ENCODE data around the gene TACO1. TPM values are rescaled to one million over a fixed set of nuclear protein-coding genes. Genes with fewer than 3 reads are reported as not detected.

TACO1 gene
- total RNA-seq, 1 donor from 2014 or later: 20.9 TPM

DNA sequence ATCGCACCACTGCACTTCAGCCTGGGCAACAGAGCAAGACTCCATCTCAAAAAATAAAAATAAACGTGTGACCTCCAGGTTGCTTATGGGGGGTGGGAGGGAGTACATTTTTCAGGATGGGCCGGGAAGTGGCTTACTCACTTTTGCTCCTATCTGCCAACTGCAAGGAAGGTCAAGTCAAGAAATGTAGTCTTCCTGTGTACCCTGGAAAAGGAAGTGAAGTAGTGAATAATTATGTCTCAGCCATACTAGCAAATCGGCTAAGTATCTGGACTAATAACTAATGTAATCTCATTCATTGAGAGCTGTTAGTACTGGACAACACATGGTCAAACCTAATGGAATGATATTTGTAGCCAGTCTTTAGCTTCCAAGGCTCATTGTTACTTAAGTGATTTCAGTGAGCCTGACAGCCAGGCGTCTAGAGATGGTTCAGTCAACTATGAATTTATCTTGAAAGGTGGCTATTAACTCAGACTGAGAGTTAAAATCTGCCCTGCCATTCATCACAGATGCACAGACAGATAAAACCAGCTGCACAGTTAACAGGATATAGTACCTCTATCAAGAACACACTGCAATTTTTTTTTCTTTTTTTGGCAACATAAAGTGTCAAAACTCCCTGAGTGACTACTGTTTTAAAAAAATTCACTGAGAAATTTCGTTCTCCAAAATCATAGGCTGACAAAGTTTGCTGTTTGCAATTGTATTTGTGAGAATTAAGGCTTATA lies 3.7 kb upstream of the TACO1 start:
- H3K27me3 ChIP-seq: no peaks in the 10 kb centered on the region
- peaks cover 19% of the 10 kb centered on the region for H3K4me1 ChIP-seq
- no peaks in the 10 kb centered on the region for H3K9me3 ChIP-seq
- H3K36me3 ChIP-seq: no peaks in the 10 kb centered on the region
- H3K4me3 ChIP-seq: no peak overlapping the region
- intact Hi-C loops (cut with DNase I): loop anchor here (10.0 kb wide), 1 partner anchor 62 kb away; no protein-coding TSS in a partner anchor
- no peak overlapping the region for H3K27ac ChIP-seq
- no peak for DNase-seq (ENCODE audit: extremely low spot score in 2 of 2)
- TF ChIP-seq POLR2AphosphoS5 (IDR thresholded peaks at IDR 0.05; ENCODE audit: insufficient read depth in 1 of 2, low read depth in 1 of 2): no peak
- TF ChIP-seq POLR2A (IDR thresholded peaks at IDR 0.05): no peak
- TF ChIP-seq, protein P1, sequence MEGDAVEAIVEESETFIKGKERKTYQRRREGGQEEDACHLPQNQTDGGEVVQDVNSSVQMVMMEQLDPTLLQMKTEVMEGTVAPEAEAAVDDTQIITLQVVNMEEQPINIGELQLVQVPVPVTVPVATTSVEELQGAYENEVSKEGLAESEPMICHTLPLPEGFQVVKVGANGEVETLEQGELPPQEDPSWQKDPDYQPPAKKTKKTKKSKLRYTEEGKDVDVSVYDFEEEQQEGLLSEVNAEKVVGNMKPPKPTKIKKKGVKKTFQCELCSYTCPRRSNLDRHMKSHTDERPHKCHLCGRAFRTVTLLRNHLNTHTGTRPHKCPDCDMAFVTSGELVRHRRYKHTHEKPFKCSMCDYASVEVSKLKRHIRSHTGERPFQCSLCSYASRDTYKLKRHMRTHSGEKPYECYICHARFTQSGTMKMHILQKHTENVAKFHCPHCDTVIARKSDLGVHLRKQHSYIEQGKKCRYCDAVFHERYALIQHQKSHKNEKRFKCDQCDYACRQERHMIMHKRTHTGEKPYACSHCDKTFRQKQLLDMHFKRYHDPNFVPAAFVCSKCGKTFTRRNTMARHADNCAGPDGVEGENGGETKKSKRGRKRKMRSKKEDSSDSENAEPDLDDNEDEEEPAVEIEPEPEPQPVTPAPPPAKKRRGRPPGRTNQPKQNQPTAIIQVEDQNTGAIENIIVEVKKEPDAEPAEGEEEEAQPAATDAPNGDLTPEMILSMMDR (IDR thresholded peaks at IDR 0.05): no peak

DNA sequence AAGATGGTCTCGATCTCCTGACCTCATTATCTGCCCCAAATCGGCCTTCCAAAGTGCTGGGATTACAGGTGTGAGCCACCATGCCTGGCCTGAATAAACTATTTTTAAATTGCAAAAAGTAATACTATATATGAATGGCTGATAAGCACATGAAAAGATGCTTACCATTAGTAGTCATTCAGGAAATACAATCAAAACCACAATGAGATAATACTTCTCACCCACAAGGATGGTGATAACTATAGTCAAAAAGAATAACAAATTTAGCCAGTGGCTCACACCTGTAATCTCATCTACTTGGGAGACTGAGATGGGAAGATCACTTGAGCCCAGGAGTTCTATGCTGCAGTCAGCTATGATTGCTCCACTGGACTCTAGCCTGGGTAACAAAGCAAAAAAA lies 2.4 kb upstream of the TACO1 start:
- Histone ChIP-seq H3K27ac (no peak overlapping the region), H3K9me3 (no peaks in the 10 kb centered on the region), H3K27me3 (no peaks in the 10 kb centered on the region), H3K4me3 (no peak overlapping the region), H3K36me3 (no peaks in the 10 kb centered on the region), H3K4me1 (peaks cover 21% of the 10 kb centered on the region)
- no peak for TF ChIP-seq POLR2A (IDR thresholded peaks at IDR 0.05)
- TF ChIP-seq, protein P1 (IDR thresholded peaks at IDR 0.05): no peak
- TF ChIP-seq POLR2AphosphoS5 (IDR thresholded peaks at IDR 0.05; ENCODE audit: insufficient read depth in 1 of 2, low read depth in 1 of 2): no peak
- DNase-seq (ENCODE audit: extremely low spot score in 2 of 2): no peak
- intact Hi-C loops (cut with DNase I): loop anchor here (10.0 kb wide), 1 partner anchor 63 kb away; no protein-coding TSS in a partner anchor

DNA sequence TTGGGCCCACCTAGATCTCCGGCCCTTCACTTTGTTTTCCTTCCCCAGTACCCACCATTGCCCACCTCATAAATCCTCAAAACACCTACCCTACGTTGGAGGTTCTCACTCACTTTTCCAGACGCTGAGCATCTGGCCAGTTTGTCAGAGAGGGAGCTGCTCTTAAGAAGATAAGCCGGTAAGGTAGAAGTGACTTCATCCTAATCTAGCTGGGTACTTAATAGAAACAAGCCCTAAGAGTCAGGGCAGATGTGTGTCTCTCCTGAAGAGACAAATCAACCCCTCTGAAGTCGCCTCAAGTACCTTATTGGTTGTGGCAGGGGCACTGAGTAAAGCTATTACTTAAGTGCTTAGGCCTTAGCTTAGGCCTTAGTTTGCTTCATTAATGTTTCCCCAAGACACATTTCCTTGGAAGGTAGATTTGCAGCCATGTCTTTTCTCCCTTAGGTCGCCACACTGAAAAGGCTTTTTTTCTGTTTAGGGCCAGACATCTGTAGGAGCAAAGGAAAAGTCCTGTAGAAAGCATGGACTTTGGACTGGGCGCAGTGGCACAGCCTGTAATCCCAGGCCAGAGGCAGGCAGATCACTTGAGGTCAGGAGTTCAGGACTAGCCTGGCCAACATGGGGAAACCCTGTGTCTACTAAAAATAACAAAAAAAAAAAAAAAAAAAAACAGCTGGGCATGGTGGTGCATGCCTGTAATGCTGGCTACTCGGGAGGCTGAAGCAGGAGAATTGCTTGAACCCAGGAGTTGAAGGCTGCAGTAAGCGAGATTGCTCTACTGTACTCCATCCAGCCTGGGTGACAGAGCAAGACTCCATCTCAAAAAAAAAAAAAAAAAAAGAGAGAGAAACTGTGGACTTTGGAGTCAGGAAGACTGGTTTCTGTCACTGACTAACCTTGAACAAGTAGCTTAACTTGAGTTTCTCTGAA lies 1.0 kb downstream of the TACO1 start:
- Histone ChIP-seq H3K4me3 (peak overlapping the region; percentile 66 to 71), H3K4me1 (peaks cover 21% of the 10 kb centered on the region), H3K9me3 (no peaks in the 10 kb centered on the region), H3K36me3 (peaks cover 0 to 32% of the 10 kb centered on the region in 2 donors), H3K27me3 (no peaks in the 10 kb centered on the region), H3K27ac (peak overlapping the region; percentile 76)
- TF ChIP-seq, protein P1 (IDR thresholded peaks at IDR 0.05): no peak
- TF ChIP-seq POLR2A (IDR thresholded peaks at IDR 0.05) (no peak), POLR2AphosphoS5 (IDR thresholded peaks at IDR 0.05; ENCODE audit: insufficient read depth in 1 of 2, low read depth in 1 of 2) (no peak)
- DNase-seq (ENCODE audit: extremely low spot score in 2 of 2): no peak
- intact Hi-C loops (cut with DNase I): loop anchor here (5.0 to 10.0 kb wide), 2 partner anchors 47 to 164 kb away; partner anchors contain the start of gene DCAF7

DNA sequence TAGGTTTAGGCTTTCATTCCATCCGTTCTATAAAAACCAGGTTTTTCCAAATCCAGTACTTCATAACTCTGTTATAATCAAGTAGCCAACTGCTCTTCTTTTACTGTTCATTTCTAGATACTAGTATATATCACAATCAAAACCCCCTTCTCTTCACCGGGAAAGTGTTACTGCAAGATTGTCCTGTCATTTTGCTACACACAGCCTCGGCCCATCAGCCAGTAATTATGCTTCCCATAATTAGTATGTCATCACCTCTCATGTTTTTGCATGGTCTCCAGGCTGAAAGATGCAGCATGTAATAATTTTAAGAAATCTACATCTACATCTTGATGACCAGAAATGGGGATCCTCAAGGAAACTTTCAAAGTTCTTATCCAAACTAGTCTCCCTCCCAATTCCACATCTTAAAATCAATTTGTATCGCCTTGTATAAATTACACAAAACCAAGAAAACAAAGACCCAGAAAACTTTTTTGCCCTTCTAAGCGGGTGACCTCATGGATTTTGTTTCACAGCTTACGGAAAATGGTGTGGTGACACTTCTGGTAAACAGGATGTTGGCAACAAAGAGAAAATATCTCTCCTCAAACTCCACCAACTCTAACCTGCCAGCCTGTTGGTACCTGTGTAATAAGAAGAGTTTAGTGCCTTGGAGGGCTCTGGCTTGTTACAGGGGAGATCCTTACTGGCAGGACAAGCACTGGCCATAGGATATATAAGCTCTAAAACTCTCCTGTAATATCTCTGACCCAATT lies 9.3 kb downstream of the TACO1 start:
- no peak for DNase-seq (ENCODE audit: extremely low spot score in 2 of 2)
- intact Hi-C loops (cut with DNase I): loop anchor here (5.0 to 10.0 kb wide), 2 partner anchors 55 to 183 kb away; partner anchors contain the start of gene DCAF7
- no peaks in the 10 kb centered on the region for H3K27me3 ChIP-seq
- H3K9me3 ChIP-seq: no peaks in the 10 kb centered on the region
- TF ChIP-seq POLR2A (IDR thresholded peaks at IDR 0.05): no peak
- TF ChIP-seq, protein P1 (IDR thresholded peaks at IDR 0.05): no peak
- TF ChIP-seq POLR2AphosphoS5 (IDR thresholded peaks at IDR 0.05; ENCODE audit: insufficient read depth in 1 of 2, low read depth in 1 of 2): no peak
- H3K36me3 ChIP-seq: peaks cover 0 to 37% of the 10 kb centered on the region in 2 donors
- no peaks in the 10 kb centered on the region for H3K4me1 ChIP-seq
- no peak overlapping the region for H3K27ac ChIP-seq
- no peak overlapping the region for H3K4me3 ChIP-seq
